CD4-positive, alpha-beta T cell (primary cell): Measurements from ENCODE around the gene THSD1. TPM values are rescaled to one million over a fixed set of nuclear protein-coding genes. Genes with fewer than 3 reads are reported as not detected.

Experiments used
- total RNA-seq, 174 experiments: library from RNA in 2 of 174; stranded (reverse) in 2 of 174; gene quantifications; one replicate each; pipeline ENCODE4 v1.2.3 and lab custom pipeline; 2021 to 2026

The THSD1 gene
- total RNA-seq, 2 experiments from 2014 or later: 0.53 to 0.60 TPM

Other genes with a start within 250 kb of the THSD1 start
- 1 to 10 TPM; 7.0 TPM for gene NEK3, start 246.6 kb downstream of the THSD1 start, total RNA-seq
- gene VPS36, start 44.5 kb upstream of the THSD1 start, total RNA-seq: 10 to 100 TPM; 29.9 to 31.0 TPM
- gene CKAP2, start 49.3 kb upstream of the THSD1 start, total RNA-seq: 10 to 100 TPM; 68.1 to 70.2 TPM
- 10 to 100 TPM; 15.5 to 17.1 TPM for gene HNRNPA1L2, start 236.3 kb upstream of the THSD1 start, total RNA-seq
- 10 to 100 TPM; 18.5 to 20.1 TPM for gene SUGT1, start 246.7 kb upstream of the THSD1 start, total RNA-seq